GM12878 (cell line): ENCODE results near the gene TXLNA. TPM values are rescaled to one million over a fixed set of nuclear protein-coding genes. Genes with fewer than 3 reads are reported as not detected.

ENCODE experiments used
- ATAC-seq: fragments of 200-7000 bp; cut with Tn5 transposase; 3 replicates; pipeline ENCODE4 v1.9.1; 2020; ENCODE audit warnings: mild to moderate bottlenecking, moderate library complexity
- BruUV-seq: library from RNA; stranded (reverse); fragments of 400-500 nt; replicated peaks from 2 replicates; lab custom pipeline; 2021; lab: Mats Ljungman, UMichigan
- CTCF ChIA-PET: fragments of 300-600 bp; sonication (Branson Sonifier 250); formaldehyde crosslinking; extraction: SDS; loops from one replicate; lab custom pipeline; 2021; ENCODE audit warnings: inconsistent platforms; lab: Yijun Ruan, JAX
- POLR2A ChIA-PET: fragments of 350-600 bp; formaldehyde crosslinking; extraction: SDS; loops from one replicate; lab custom pipeline; 2021; ENCODE audit warnings: inconsistent platforms; lab: Charles Lee
- RAD21 ChIA-PET: fragments of 300-600 bp; sonication (Branson Sonifier 250); formaldehyde crosslinking; loops from one replicate; lab custom pipeline; 2023; ENCODE audit warnings: antibody characterized with exemption; ENCODE audit not compliant: unreplicated experiment; lab: Charles Lee
- SMC1A ChIA-PET: fragments of 300-600 bp; sonication (Branson Sonifier 250); formaldehyde crosslinking; loops from one replicate; lab custom pipeline; 2023; ENCODE audit not compliant: unreplicated experiment, uncharacterized antibody; lab: Charles Lee
- DNase-seq: peaks from one replicate; pipeline ENCODE4 v3.0.0-alpha.2; 2011; ENCODE audit warnings: low read depth, low spot score
- FAIRE-seq: peaks from 3 replicates; lab custom pipeline; 2011; peaks lifted over from hg19 to GRCh38; lab: Jason Lieb, UNC
- H2AFZ ChIP-seq: 2 replicates; pipeline ENCODE4 v1.6.0; 2011; ENCODE audit warnings: low read depth, low read length, control low read depth; ENCODE audit not compliant: control insufficient read depth
- H3K27ac ChIP-seq: 2 replicates; pipeline ENCODE4 v1.5.1; 2011; ENCODE audit warnings: control low read depth; ENCODE audit not compliant: control insufficient read depth, insufficient read depth
- H3K27me3 ChIP-seq, 2 experiments: replicated peaks in 1 of 2; 2 replicates each; pipeline versions ENCODE4 v1.6.0 to v1.6.1; 2011; ENCODE audit warnings: low read length in 1 of 2; ENCODE audit not compliant: control insufficient read depth in 2 of 2, insufficient read depth in 2 of 2
- H3K36me3 ChIP-seq, 2 experiments: 2 replicates each; pipeline ENCODE4 v1.5.1; 2011; ENCODE audit warnings: low read length in 1 of 2; ENCODE audit not compliant: control insufficient read depth in 2 of 2, insufficient read depth in 2 of 2
- H3K4me1 ChIP-seq: 2 replicates; pipeline ENCODE4 v1.6.1; 2011; ENCODE audit warnings: mild to moderate bottlenecking, low read length, moderate library complexity, mixed read lengths; ENCODE audit not compliant: control insufficient read depth, insufficient read depth
- H3K4me2 ChIP-seq: 2 replicates; pipeline ENCODE4 v1.6.0; 2011; ENCODE audit warnings: control low read depth; ENCODE audit not compliant: control insufficient read depth, insufficient read depth
- H3K4me3 ChIP-seq: fragments of 200-600 bp; sonication (generic); 2 replicates; pipeline ENCODE4 v1.5.1; 2016
- H3K79me2 ChIP-seq: 2 replicates; pipeline ENCODE4 v1.6.0; 2011; ENCODE audit warnings: low read length; ENCODE audit not compliant: control insufficient read depth, insufficient read depth
- H3K9ac ChIP-seq: 2 replicates; pipeline ENCODE4 v1.8.0; 2011; ENCODE audit warnings: low read length, control low read depth, mixed read lengths; ENCODE audit not compliant: control insufficient read depth, insufficient read depth
- H3K9me3 ChIP-seq: replicated peaks from 3 replicates; pipeline ENCODE4 v1.5.1; 2011; ENCODE audit warnings: mild to moderate bottlenecking, low read length; ENCODE audit not compliant: control insufficient read depth, insufficient read depth
- H4K20me1 ChIP-seq: 2 replicates; pipeline ENCODE4 v1.6.0; 2011; ENCODE audit not compliant: control insufficient read depth, insufficient read depth
- EP300 ChIP-seq, 2 experiments: fragments of 150-350 bp in 1 of 2; IDR thresholded peaks; 2 replicates each; pipeline ENCODE4 v1.6.1; 2011 to 2012; ENCODE audit warnings: low read depth in 2 of 2, low read length in 2 of 2, borderline replicate concordance in 1 of 2, improper control_type of control experiment in 1 of 2, inconsistent platforms in 1 of 2; ENCODE audit not compliant: control insufficient read depth in 1 of 2
- IRF5 ChIP-seq: fragments of 450-650 bp; IDR thresholded peaks from 2 replicates; pipeline ENCODE4 v1.6.1; 2017; ENCODE audit warnings: borderline replicate concordance
- MEF2A ChIP-seq: IDR thresholded peaks from 2 replicates; pipeline ENCODE4 v1.6.1; 2011; ENCODE audit warnings: low read depth, mild to moderate bottlenecking, low read length, moderate library complexity; ENCODE audit not compliant: insufficient read depth
- MEF2B ChIP-seq: fragments of 450-650 bp; IDR thresholded peaks from 2 replicates; pipeline ENCODE4 v1.6.1; 2018; ENCODE audit warnings: mild to moderate bottlenecking, moderate library complexity; ENCODE audit not compliant: partially characterized antibody, poor library complexity, severe bottlenecking
- MXI1 ChIP-seq: fragments of 150-350 bp; IDR thresholded peaks from 2 replicates; pipeline ENCODE4 v1.6.1; 2011; ENCODE audit warnings: low read depth, mild to moderate bottlenecking, inconsistent platforms, low read length, improper control_type of control experiment
- NBN ChIP-seq: fragments of 450-650 bp; IDR thresholded peaks from 2 replicates; pipeline ENCODE4 v1.6.1; 2016
- NFYB ChIP-seq: IDR thresholded peaks from 2 replicates; pipeline ENCODE4 v1.6.1; 2011; ENCODE audit warnings: low read depth, mild to moderate bottlenecking, low read length, improper control_type of control experiment, moderate library complexity; ENCODE audit not compliant: insufficient read depth
- PML ChIP-seq: IDR thresholded peaks from 2 replicates; pipeline ENCODE4 v1.6.1; 2012; ENCODE audit warnings: low read length, inconsistent platforms
- POLR2A ChIP-seq: IDR thresholded peaks from 2 replicates; pipeline ENCODE4 v1.6.1; 2011; ENCODE audit warnings: low read depth, mild to moderate bottlenecking, low read length
- POLR2AphosphoS5 ChIP-seq: IDR thresholded peaks from 2 replicates; pipeline ENCODE4 v1.6.1; 2011; ENCODE audit warnings: mild to moderate bottlenecking, low read length, inconsistent platforms
- POU2F2 ChIP-seq: IDR thresholded peaks from 3 replicates; pipeline ENCODE4 v1.6.1; 2011; ENCODE audit warnings: low read depth, mild to moderate bottlenecking, low read length, borderline replicate concordance
- SMAD5 ChIP-seq: IDR thresholded peaks from 2 replicates; pipeline ENCODE4 v1.6.1; 2016; ENCODE audit warnings: antibody characterized with exemption, low read depth
- WGBS: methylation state at CpG from one replicate; pipeline ENCODE4 v1.1.6; 2016; ENCODE audit warnings: low lambda C conversion rate; ENCODE audit not compliant: insufficient replicate concordance, insufficient coverage; ENCODE audit errors: missing lambda C conversion rate; 5-methylcytosine and 5-hydroxymethylcytosine counted together
- in situ Hi-C: fragments of 300-500 bp; cut with MboI; formaldehyde crosslinking; loops from 9 replicates; pipeline ENCODE4 v1.14.3; 2018; ENCODE audit warnings: mixed read lengths
- intact Hi-C: fragments of 100-400 bp; cut with micrococcal nuclease; formaldehyde crosslinking; loops from one replicate; pipeline ENCODE4 v1.14.2; 2022; ENCODE audit not compliant: unreplicated experiment
- polyA plus RNA-seq, 11 experiments: library from polyadenylated mRNA; depleted of rRNA in 4 of 11; unstranded in 6 of 11; stranded (reverse) in 5 of 11; fragments of >200 nt; fragmentation: Nextera tagmentation in 4 of 11; fragmentation: Illumina TruSeq in 1 of 11; extraction: Ambion mirVana in 4 of 11; extraction: Trizol in 1 of 11; gene quantifications; 1 replicate in 1 of 11; 2 replicates in 10 of 11; pipeline versions ENCODE4 v1.2.1 to v1.2.3, GENCODE V29; 2011 to 2016; ENCODE audit warnings: inconsistent platforms in 2 of 11, missing spikeins in 2 of 11, low read depth in 1 of 11
- total RNA-seq, 4 experiments: library from RNA; depleted of rRNA in 3 of 4; stranded (reverse); fragments of >200 nt in 3 of 4; fragmentation: Illumina TruSeq in 1 of 4; extraction: Trizol in 1 of 4; gene quantifications; 2 replicates each; pipeline versions ENCODE4 v1.2.1 to v1.2.3, GENCODE V29; 2013 to 2021
- TF ChIP-seq, protein P1 (sequence below): fragments of 450-650 bp; IDR thresholded peaks from 2 replicates; pipeline ENCODE4 v1.6.1; 2017; ENCODE audit warnings: mild to moderate bottlenecking, moderate library complexity
- TF ChIP-seq, protein P2 (sequence below): fragments of 150-350 bp; IDR thresholded peaks from 2 replicates; pipeline ENCODE4 v1.6.1; 2014; ENCODE audit warnings: mild to moderate bottlenecking, low read depth, low read length

TXLNA gene
- total and polyA plus RNA-seq, 10 of the 15 experiments (the other 5 are each of a cell fraction or from before 2014, with no cell fraction given): 7.2 to 93.7 (median 47.9) TPM

- Histone ChIP-seq H3K4me2 (no peak overlapping the region), H3K36me3 (peaks cover 26 to 32% of the 10 kb centered on the region in 2 experiments), H4K20me1 (no peaks in the 10 kb centered on the region), H3K27me3 (no peaks in the 10 kb centered on the region), H3K79me2 (peaks cover 17% of the 10 kb centered on the region), H3K4me3 (no peak overlapping the region), H3K9ac (no peak overlapping the region), H3K27ac (no peak overlapping the region), H3K4me1 (peaks cover 21% of the 10 kb centered on the region), H3K9me3 (no peaks in the 10 kb centered on the region), H2AFZ (no peak overlapping the region)
- in situ Hi-C loops: no loop called here
- POLR2A ChIA-PET: interaction anchor here (1.2 kb wide), 1 partner anchor 17 kb away, joined by 5 read pairs; no protein-coding TSS in a partner anchor
- ATAC-seq: no peak
- WGBS: 100% methylated on average over 3 of the region's 3 CpGs
- BruUV-seq: no TSS peak
- RAD21 ChIA-PET: interaction anchor here (0.6 to 4.2 kb wide), 3 partner anchors 18 to 45 kb away, joined by 3 to 22 read pairs (median 13); partner anchors contain the start of gene TXLNA
- no peak for DNase-seq
- FAIRE-seq: no peak
- CTCF ChIA-PET: interaction anchor here (1.0 to 2.1 kb wide), 2 partner anchors 17 to 118 kb away, joined by 4 to 5 read pairs; no protein-coding TSS in a partner anchor
- intact Hi-C loops: no loop called here
- SMC1A ChIA-PET: interaction anchor here (1.1 kb wide), 1 partner anchor 16 kb away, joined by 3 read pairs; no protein-coding TSS in a partner anchor
- TF ChIP-seq POU2F2: 0 out of 3 replicates have a peak, but pooled peaks have one; percentile 12
- no peak for TF ChIP-seq NBN
- TF ChIP-seq MXI1: no peak
- no peak for TF ChIP-seq IRF5
- no peak for TF ChIP-seq MEF2A
- no peak for TF ChIP-seq SMAD5
- TF ChIP-seq EP300 (IDR thresholded peaks at IDR 0.05; ENCODE audit: borderline replicate concordance in 1 of 2, control insufficient read depth in 1 of 2, low read depth in 2 of 2, low read length in 2 of 2): no peak
- TF ChIP-seq POLR2A: peak; percentile 66
- TF ChIP-seq, protein P1, sequence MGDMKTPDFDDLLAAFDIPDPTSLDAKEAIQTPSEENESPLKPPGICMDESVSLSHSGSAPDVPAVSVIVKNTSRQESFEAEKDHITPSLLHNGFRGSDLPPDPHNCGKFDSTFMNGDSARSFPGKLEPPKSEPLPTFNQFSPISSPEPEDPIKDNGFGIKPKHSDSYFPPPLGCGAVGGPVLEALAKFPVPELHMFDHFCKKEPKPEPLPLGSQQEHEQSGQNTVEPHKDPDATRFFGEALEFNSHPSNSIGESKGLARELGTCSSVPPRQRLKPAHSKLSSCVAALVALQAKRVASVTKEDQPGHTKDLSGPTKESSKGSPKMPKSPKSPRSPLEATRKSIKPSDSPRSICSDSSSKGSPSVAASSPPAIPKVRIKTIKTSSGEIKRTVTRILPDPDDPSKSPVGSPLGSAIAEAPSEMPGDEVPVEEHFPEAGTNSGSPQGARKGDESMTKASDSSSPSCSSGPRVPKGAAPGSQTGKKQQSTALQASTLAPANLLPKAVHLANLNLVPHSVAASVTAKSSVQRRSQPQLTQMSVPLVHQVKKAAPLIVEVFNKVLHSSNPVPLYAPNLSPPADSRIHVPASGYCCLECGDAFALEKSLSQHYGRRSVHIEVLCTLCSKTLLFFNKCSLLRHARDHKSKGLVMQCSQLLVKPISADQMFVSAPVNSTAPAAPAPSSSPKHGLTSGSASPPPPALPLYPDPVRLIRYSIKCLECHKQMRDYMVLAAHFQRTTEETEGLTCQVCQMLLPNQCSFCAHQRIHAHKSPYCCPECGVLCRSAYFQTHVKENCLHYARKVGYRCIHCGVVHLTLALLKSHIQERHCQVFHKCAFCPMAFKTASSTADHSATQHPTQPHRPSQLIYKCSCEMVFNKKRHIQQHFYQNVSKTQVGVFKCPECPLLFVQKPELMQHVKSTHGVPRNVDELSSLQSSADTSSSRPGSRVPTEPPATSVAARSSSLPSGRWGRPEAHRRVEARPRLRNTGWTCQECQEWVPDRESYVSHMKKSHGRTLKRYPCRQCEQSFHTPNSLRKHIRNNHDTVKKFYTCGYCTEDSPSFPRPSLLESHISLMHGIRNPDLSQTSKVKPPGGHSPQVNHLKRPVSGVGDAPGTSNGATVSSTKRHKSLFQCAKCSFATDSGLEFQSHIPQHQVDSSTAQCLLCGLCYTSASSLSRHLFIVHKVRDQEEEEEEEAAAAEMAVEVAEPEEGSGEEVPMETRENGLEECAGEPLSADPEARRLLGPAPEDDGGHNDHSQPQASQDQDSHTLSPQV: no peak
- TF ChIP-seq MEF2B: no peak
- TF ChIP-seq PML: peak; percentile 34; the same call in 1 of the 2 replicates
- TF ChIP-seq NFYB: no peak
- TF ChIP-seq, protein P2, sequence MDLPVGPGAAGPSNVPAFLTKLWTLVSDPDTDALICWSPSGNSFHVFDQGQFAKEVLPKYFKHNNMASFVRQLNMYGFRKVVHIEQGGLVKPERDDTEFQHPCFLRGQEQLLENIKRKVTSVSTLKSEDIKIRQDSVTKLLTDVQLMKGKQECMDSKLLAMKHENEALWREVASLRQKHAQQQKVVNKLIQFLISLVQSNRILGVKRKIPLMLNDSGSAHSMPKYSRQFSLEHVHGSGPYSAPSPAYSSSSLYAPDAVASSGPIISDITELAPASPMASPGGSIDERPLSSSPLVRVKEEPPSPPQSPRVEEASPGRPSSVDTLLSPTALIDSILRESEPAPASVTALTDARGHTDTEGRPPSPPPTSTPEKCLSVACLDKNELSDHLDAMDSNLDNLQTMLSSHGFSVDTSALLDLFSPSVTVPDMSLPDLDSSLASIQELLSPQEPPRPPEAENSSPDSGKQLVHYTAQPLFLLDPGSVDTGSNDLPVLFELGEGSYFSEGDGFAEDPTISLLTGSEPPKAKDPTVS: no peak
- TF ChIP-seq POLR2AphosphoS5: 0 out of 2 replicates have a peak, but pooled peaks have one; percentile 43
Measured at GRCh38 chr1:32198237-32199042, 19.0 kb downstream of the TXLNA start.
